Raji (cell line): Measurements from ENCODE around the gene FTCDNL1.

ENCODE experiments used
- POLR2A ChIP-seq: IDR thresholded peaks from 2 replicates; pipeline ENCODE4 v1.6.1; 2011; ENCODE audit warnings: low read depth, low read length, control low read depth; ENCODE audit not compliant: insufficient read depth

Gene FTCDNL1

DNA sequence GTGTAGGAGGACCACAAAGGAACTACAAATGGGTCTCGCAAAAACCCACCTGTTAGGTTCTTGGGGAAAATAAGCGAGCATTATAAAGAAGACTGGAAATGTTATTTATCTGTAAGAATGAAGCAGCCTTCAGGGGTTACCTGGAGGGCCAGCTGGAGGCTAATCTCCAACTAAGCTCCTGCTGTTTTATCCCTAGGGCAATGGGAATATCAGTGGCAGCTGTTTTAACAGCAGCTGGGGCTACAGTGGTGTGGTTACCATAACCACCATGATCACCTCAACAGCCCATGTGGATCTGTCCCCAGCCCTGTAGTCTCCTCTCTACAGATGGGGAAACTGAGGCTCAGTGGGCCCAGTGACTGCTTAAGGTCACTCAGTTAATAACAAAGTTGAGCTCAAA lies 108.1 kb downstream of the FTCDNL1 start:
- TF ChIP-seq POLR2A = no peak

DNA sequence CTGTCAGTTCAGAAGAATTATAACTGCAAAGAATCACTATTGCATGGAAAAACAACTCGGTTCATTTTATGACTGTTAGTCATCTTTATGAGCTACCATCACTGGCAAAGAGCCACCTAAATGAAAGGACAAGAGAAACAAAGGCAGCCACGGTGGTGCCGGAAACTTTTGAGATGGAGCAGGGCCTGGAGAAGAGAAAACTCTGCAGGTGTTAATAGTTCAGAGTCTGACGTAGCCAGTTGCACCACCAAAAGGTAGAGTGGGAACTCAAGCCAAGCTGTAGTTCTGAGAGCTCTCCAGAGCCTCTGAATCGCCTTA lies 110.9 kb downstream of the FTCDNL1 start:
- TF ChIP-seq POLR2A = no peak

DNA sequence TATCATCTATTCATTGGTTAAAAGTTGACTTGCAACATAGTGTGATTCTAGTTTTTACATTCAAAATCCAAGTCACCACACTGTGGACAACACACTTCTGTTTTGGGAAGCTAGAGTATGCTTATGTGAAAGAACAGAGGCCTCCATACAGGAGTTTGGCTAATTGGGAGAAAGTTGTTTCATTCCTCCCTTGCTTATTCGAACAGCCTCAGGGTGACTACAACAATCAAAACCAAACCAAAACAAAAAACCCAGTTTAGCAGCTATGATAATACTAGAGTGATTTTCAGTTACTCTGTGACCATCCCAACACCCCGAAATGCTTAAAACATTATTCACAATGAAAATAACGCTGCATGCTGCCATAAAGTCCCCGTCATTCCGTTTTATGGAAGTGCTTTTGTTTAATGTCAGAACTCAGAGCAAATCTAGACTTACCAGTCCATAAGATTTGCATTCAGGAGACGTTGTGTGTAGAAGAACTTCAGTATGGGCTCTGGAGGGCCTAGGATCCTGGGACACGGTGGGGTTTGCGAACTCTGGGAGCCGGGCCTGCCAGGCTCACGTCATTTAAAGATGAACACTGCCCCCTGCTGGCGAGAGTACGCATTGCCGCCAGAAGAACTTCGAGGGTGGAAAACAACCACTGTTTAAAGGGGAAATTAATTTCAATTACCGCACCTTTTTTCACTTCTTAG lies 111.4 kb downstream of the FTCDNL1 start:
- TF ChIP-seq POLR2A = no peak

DNA sequence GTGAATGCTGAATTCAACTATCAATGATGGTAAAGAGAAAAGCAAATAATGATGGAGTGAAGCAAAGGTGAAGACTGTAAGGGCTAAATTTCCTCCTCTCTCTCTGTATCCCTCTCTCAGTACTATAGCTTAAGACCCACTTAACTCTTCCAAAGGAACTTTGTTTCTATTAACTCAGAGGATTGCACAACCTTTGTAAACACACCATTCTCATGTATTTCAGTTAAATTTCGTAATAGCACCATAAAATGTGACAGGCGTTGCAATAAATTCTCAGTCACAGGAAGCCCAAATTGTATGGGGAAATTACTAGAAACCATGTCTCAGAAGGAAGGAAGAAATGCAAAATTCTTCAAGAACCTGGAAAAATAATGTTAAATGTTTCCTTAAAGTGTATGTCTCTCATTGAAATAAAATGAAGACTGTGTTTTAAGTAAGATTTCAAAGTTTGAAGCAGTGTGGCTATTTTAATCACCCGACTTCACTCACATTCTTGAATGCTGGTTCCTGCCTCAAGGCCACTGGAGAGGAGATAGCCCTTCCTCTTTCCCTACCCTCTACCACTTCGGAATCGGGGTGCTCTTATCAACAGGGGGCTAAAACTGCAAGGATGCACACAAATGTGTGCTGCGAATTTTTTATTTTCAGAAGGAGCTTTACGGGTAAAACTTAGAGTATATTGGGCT lies 112.1 kb downstream of the FTCDNL1 start:
- TF ChIP-seq POLR2A = no peak

DNA sequence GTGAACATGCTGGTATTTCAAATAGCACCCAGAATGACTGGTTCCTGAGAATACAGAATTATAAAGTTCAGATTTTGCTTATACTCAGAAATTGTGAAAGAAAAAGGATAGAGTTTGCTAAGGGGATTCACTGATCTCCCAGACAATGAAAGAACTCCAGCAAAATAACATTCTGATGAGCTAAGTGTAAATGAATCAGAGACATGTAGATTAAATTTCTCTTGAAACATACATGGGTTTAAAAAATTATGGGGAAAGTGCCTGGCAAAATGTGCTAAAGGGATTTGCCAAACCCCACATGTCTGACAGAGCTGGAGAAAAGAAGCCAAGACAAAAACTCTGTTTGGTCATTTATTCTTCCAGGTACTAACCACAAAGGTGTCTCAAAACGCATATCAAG lies 116.3 kb downstream of the FTCDNL1 start:
- TF ChIP-seq POLR2A = no peak

DNA sequence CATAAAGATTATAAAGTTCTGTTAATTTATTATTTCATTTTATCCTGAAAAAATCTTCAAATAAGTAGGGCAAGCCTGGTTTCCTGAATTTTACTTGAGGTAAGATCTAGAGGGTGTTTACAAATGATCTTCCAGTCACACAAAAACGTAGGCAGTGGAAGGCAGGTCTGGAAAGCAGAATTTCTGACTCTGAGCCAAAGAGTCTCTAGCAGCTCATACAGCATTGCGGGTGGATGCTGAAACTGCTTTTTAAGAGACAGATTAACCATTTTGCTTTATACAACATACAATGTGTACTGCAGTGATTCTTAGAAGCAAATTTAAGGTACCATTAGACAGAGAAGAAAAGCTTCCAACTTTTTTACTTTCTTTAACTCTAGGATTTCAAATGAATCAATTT lies 117.0 kb downstream of the FTCDNL1 start:
- no peak for TF ChIP-seq POLR2A

DNA sequence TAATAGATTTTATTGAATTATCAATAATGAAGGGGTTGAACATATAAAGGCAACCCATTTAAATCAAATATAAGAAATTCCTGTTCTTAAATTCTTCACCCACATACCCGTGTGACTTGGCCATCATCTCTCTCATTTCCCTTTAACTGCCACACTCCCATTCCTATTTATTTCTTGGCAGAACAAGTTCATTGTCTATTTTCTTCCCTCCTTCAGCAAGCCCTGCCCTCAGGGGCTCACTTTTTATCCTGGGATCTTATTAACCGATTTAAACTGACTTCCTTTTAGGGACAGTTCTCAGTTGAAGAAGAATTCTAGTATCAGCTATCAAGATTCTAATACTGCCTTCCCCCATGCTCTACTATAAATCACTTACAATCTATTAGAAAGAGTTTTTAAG lies 123.2 kb downstream of the FTCDNL1 start:
- TF ChIP-seq POLR2A = no peak

DNA sequence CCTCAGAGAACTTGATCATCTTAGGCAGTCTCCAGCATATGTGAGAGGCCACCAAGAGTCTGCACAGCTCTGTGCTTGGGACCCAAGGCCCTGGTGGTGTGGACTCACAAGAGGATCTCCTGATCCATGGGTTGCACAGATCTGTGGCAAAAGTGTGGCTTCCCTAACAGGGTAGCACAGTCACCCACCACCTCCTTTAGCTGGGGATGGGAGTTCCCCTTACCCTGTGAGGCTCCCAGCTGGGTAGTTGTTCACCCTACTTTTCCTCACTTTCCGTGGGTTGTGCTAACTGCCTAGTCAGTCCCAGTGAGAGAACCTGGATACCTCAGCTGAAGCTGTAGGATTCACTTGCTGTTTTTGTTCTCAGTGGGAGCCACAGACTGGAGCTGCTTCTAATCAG lies 123.7 kb downstream of the FTCDNL1 start:
- TF ChIP-seq POLR2A = no peak

DNA sequence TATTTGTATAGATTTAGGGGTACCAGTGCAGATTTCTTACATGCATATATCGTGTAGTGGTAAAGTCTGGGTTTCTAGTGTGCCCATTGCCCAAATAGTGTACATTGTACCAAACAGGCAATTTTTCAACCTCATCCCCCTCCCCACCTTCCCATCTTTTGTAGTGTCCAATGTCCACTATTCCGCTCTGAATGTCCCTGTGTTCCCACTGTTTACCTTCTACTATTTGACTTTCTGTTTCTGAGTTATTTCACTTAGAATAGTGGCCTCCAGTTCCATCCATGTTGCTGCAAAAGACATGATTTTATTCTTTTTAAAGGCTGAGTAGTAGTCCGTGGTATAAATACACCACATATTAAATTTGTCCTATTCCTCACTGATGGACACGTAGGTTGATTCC lies 132.9 kb downstream of the FTCDNL1 start:
- no peak for TF ChIP-seq POLR2A

DNA sequence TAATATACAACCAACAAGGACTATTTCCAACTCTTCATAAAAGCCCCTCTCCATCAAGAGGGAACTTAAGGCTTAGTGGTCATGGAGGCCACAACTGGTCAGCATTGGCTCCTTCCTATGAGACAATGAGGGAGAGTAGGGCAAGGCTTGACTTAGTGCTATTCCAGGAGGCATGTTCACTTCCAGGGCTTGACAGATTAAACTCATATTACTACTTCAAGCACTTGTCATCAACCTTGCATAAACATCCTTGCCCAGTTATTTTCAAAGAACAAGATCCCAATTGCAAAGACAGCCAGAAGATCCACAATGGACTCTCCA lies 133.4 kb downstream of the FTCDNL1 start:
- no peak for TF ChIP-seq POLR2A

DNA sequence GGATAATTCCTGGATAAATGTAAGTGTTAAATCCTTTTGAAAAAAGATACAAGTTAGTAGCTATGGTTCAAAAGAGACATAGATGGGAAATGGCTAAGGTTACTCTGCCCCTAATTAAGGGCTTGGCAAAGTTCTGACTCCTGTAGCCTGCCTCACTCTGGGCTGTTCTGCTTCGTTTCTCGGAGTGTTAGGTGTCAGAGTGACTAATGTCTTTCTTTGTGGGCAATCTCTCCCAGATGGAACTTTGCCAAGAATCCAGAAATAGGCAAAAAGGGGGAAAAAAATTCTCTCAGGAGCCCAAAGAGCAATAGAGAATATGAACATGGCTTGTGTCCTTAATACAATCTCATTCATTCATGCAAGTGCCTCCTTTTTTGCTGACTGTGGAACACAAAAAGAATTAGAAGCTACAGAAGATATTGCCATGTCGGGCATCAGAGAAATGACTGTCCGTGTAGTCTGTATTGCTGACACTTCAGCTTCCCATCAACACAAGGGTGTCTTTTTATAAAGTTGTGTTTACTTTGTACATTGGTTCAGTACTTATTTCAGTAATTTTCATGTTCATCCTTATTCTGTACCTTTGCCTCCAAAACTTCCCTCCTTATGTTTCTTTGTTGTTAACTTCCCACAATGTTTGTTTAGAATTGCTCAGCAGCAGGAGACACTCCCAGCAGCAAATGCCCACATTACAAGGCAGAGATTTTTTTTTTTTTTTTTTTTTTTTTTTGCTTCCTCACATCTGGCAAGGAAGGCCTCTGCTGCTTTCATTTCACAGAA lies 134.0 kb downstream of the FTCDNL1 start:
- TF ChIP-seq POLR2A = no peak

DNA sequence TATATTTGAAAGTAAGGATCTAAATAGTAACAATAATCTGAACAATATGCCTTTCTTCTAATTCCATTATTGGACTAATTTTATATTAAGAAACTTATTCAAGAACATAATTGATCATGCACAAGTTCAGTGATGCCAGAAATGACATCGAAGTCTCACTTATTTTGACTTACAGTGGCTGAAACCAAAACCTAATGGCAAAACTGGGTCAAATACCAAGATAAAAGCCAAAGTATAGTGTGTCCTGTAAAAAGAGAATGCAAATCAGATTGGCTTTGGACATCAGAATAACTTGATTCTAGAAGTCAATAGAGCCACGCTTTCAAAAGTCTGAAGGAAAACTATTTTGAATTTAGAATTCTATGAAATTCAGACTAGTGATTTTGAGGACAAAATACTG lies 137.2 kb downstream of the FTCDNL1 start:
- TF ChIP-seq POLR2A = no peak

DNA sequence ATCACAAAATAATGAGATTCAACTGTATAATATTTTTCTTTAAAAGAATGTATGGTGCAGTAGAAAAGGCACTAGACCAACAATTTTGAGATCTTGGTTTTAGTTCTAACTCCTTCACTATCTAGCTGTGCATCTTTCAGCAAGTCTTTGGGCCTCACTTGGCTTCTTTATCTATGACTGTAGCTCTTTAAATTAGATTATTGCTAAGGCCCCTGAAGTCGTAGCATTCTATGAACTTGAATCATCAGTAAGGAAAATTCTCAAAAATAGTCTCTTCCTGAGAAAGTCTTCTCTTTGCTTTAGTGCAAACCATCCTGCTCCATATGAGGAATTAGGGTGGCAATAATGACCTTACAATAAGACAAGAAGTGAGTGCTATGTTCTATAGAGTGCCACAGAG lies 140.4 kb downstream of the FTCDNL1 start:
- no peak for TF ChIP-seq POLR2A
